IMR-90 (cell line): ENCODE data around the gene GTF3C6. TPM values are rescaled to one million over a fixed set of nuclear protein-coding genes. Genes with fewer than 3 reads are reported as not detected.

Experiments used
- ATAC-seq: fragments of 200-7000 bp; cut with Tn5 transposase; 2 replicates; pipeline ENCODE4 v1.9.1; 2020; ENCODE audit warnings: low read depth, mild to moderate bottlenecking, moderate library complexity
- BruUV-seq: library from RNA; stranded (reverse); fragments of 400-500 nt; replicated peaks from 2 replicates; lab custom pipeline; 2021; lab: Mats Ljungman, UMichigan
- CTCF ChIA-PET: fragments of 300-600 bp; formaldehyde crosslinking; extraction: SDS; loops from one replicate; lab custom pipeline; 2021; ENCODE audit warnings: antibody characterized with exemption; lab: Yijun Ruan, JAX
- POLR2A ChIA-PET: fragments of 300-600 bp; sonication (Branson Sonifier 250); formaldehyde crosslinking; loops from one replicate; lab custom pipeline; 2022; ENCODE audit warnings: antibody characterized with exemption; ENCODE audit not compliant: unreplicated experiment; lab: Charles Lee
- DNase-seq: peaks from one replicate; pipeline ENCODE4 v3.0.0; 2013
- H2AFZ ChIP-seq: replicated peaks from 2 replicates; pipeline ENCODE3; 2013; ENCODE audit warnings: low read length, mild to moderate bottlenecking; ENCODE audit not compliant: poor library complexity
- H2AK5ac ChIP-seq: 2 replicates; pipeline ENCODE4 v1.6.1; 2013; ENCODE audit warnings: low read depth, low read length, inconsistent platforms
- H2AK9ac ChIP-seq: replicated peaks from 2 replicates; pipeline ENCODE3; 2013; ENCODE audit warnings: mild to moderate bottlenecking, low read depth, low read length, moderate library complexity; ENCODE audit not compliant: poor library complexity
- H2BK120ac ChIP-seq: 2 replicates; pipeline ENCODE4 v1.6.1; 2013; ENCODE audit warnings: low read depth, low read length, inconsistent platforms
- H2BK15ac ChIP-seq: 3 replicates; pipeline ENCODE4 v1.6.1; 2013; ENCODE audit warnings: low read depth, low read length, inconsistent platforms
- H2BK20ac ChIP-seq: 2 replicates; pipeline ENCODE4 v1.6.1; 2013; ENCODE audit warnings: low read depth, mild to moderate bottlenecking, inconsistent platforms, low read length, moderate library complexity
- H2BK5ac ChIP-seq: 2 replicates; pipeline ENCODE4 v1.6.1; 2013; ENCODE audit warnings: mild to moderate bottlenecking, low read depth, low read length, inconsistent platforms; ENCODE audit not compliant: poor library complexity, severe bottlenecking
- H3K14ac ChIP-seq: replicated peaks from 2 replicates; pipeline ENCODE4 v1.6.1; 2013; ENCODE audit warnings: low read depth, low read length, inconsistent platforms
- H3K18ac ChIP-seq: 2 replicates; pipeline ENCODE4 v1.6.1; 2013; ENCODE audit warnings: low read depth, low read length, control low read depth
- H3K23ac ChIP-seq: 2 replicates; pipeline ENCODE4 v1.6.1; 2013; ENCODE audit warnings: low read depth, low read length, inconsistent platforms
- H3K27ac ChIP-seq: 2 replicates; pipeline ENCODE4 v1.5.1; 2013; ENCODE audit warnings: mild to moderate bottlenecking, control low read depth, low read length; ENCODE audit not compliant: insufficient read depth
- H3K27me3 ChIP-seq: 2 replicates; pipeline ENCODE4 v1.6.1; 2013; ENCODE audit warnings: low read length; ENCODE audit not compliant: control insufficient read depth, insufficient read depth
- H3K36me3 ChIP-seq: 2 replicates; pipeline ENCODE4 v1.6.1; 2013; ENCODE audit warnings: low read length, mixed read lengths; ENCODE audit not compliant: control insufficient read depth, insufficient read depth
- H3K4ac ChIP-seq: 2 replicates; pipeline ENCODE4 v1.6.1; 2013; ENCODE audit warnings: low read depth, low read length, inconsistent platforms
- H3K4me1 ChIP-seq: 2 replicates; pipeline ENCODE4 v1.6.1; 2013; ENCODE audit warnings: low read length, mixed read lengths; ENCODE audit not compliant: control insufficient read depth, insufficient read depth
- H3K4me2 ChIP-seq: 2 replicates; pipeline ENCODE4 v1.6.1; 2013; ENCODE audit warnings: low read depth, mild to moderate bottlenecking, control low read depth, low read length, moderate library complexity
- H3K4me3 ChIP-seq: 2 replicates; pipeline ENCODE4 v1.5.1; 2013; ENCODE audit warnings: low read depth, mild to moderate bottlenecking, control low read depth, low read length, moderate library complexity; ENCODE audit not compliant: insufficient read depth
- H3K56ac ChIP-seq: 2 replicates; pipeline ENCODE4 v1.6.1; 2013; ENCODE audit warnings: low read length, inconsistent platforms; ENCODE audit not compliant: insufficient read depth; ENCODE audit errors: extremely low read depth
- H3K79me1 ChIP-seq, 2 experiments: 2 replicates each; pipeline ENCODE4 v1.6.1; 2013; ENCODE audit warnings: low read length in 2 of 2, inconsistent platforms in 1 of 2, low read depth in 1 of 2
- H3K9ac ChIP-seq: 2 replicates; pipeline ENCODE4 v1.6.1; 2013; ENCODE audit warnings: low read depth, low read length, control low read depth
- H3K9me1 ChIP-seq: 2 replicates; pipeline ENCODE4 v1.6.1; 2013; ENCODE audit warnings: low read length, inconsistent platforms; ENCODE audit not compliant: insufficient read depth
- H3K9me3 ChIP-seq: 2 replicates; pipeline ENCODE4 v1.6.1; 2013; ENCODE audit warnings: low read length; ENCODE audit not compliant: control insufficient read depth, insufficient read depth
- H4K20me1 ChIP-seq: 2 replicates; pipeline ENCODE4 v1.6.1; 2013; ENCODE audit warnings: low read length, inconsistent platforms; ENCODE audit not compliant: insufficient read depth
- H4K5ac ChIP-seq: 2 replicates; pipeline ENCODE4 v1.6.1; 2013; ENCODE audit warnings: mild to moderate bottlenecking, low read depth, low read length, control low read depth
- H4K8ac ChIP-seq, 2 experiments: 2 replicates each; pipeline ENCODE4 v1.6.1; 2013; ENCODE audit warnings: low read depth in 2 of 2, low read length in 2 of 2, control low read depth in 1 of 2, inconsistent platforms in 1 of 2
- H4K91ac ChIP-seq: 2 replicates; pipeline ENCODE4 v1.6.1; 2013; ENCODE audit warnings: low read depth, low read length, inconsistent platforms; ENCODE audit not compliant: insufficient read depth
- ELK1 ChIP-seq: fragments of 150-350 bp; IDR thresholded peaks from 2 replicates; pipeline ENCODE4 v1.6.1; 2016; ENCODE audit warnings: low read depth, mild to moderate bottlenecking, low read length, moderate library complexity, borderline replicate concordance
- FOS ChIP-seq: fragments of 150-350 bp; IDR thresholded peaks from 2 replicates; pipeline ENCODE4 v1.6.1; 2016; ENCODE audit warnings: low read depth, low read length
- MAZ ChIP-seq: IDR thresholded peaks from 2 replicates; pipeline ENCODE4 v1.6.1; 2012; ENCODE audit warnings: low read depth, mild to moderate bottlenecking, low read length, improper control_type of control experiment, moderate library complexity, borderline replicate concordance
- WGBS, 2 experiments: methylation state at CpG; one replicate each; pipeline versions ENCODE4 v1.1.5 to v1.1.7; 2013; ENCODE audit warnings: missing lambda C conversion rate in 2 of 2; ENCODE audit not compliant: insufficient read length in 1 of 2; ENCODE audit errors: extremely low coverage in 2 of 2; 5-methylcytosine and 5-hydroxymethylcytosine counted together
- dilution Hi-C: fragments of 300-500 bp; cut with HindIII; formaldehyde crosslinking; loops from one replicate; pipeline ENCODE4 v1.14.3; 2018; ENCODE audit warnings: low sequenced_read_pairs; ENCODE audit not compliant: unreplicated experiment
- in situ Hi-C: fragments of 300-500 bp; cut with MboI; formaldehyde crosslinking; loops from 3 replicates; pipeline ENCODE4 v1.14.3; 2019; ENCODE audit warnings: low sequenced_read_pairs, inconsistent platforms, mixed read lengths
- intact Hi-C: fragments of 100-400 bp; cut with micrococcal nuclease; formaldehyde crosslinking; loops from 2 replicates; pipeline ENCODE4 v1.10.0; 2022
- polyA plus RNA-seq, 3 experiments: library from polyadenylated mRNA; depleted of rRNA; stranded (reverse); fragments of >200 nt; gene quantifications; 2 replicates each; pipeline ENCODE4 v1.2.3, GENCODE V29; 2012; ENCODE audit warnings: low replicate concordance in 1 of 3
- total RNA-seq: library from RNA; depleted of rRNA; stranded (reverse); fragments of >200 nt; gene quantifications from 2 replicates; pipeline ENCODE4 v1.2.3, GENCODE V29; 2012

The GTF3C6 gene
- total and polyA plus RNA-seq, 2 of the 4 experiments (the other 2 are of a cell fraction) = 10.4 to 40.5 TPM

- H3K9me3 ChIP-seq = no peaks in the 10 kb centered on the region
- no peak overlapping the region for H3K18ac ChIP-seq
- dilution Hi-C loops (no loop called here), in situ Hi-C loops (no loop called here), intact Hi-C loops (loop anchor here (5.0 kb wide), 2 partner anchors 244 to 1029 kb away; a partner anchor contains a TSS)
- no peak overlapping the region for H2BK5ac ChIP-seq
- no CpG with 5 or more reads among the region's 4 CpGs for WGBS, 2 experiments
- TF ChIP-seq ELK1 = no peak
- TF ChIP-seq MAZ = no peak
- no peak for TF ChIP-seq FOS
- H2BK20ac ChIP-seq = no peak overlapping the region
- no peak overlapping the region for H3K27ac ChIP-seq
- H2AK5ac ChIP-seq = no peak overlapping the region
- no peaks in the 10 kb centered on the region; the same call in 1 of the 2 replicates for H3K4me1 ChIP-seq
- no peak overlapping the region for H3K4me3 ChIP-seq
- H3K56ac ChIP-seq = no peak overlapping the region
- no peak overlapping the region for H2AFZ ChIP-seq
- no peaks in the 10 kb centered on the region; the same call in 1 of the 2 replicates for H4K20me1 ChIP-seq
- H3K4me2 ChIP-seq = no peak overlapping the region
- no peak overlapping the region for H2AK9ac ChIP-seq
- H3K23ac ChIP-seq = no peak overlapping the region
- H3K27me3 ChIP-seq = no peaks in the 10 kb centered on the region
- CTCF ChIA-PET = no interaction called here
- no TSS peak for BruUV-seq
- H3K14ac ChIP-seq = no peak overlapping the region
- peaks cover 25% of the 10 kb centered on the region for H3K36me3 ChIP-seq
- DNase-seq = peak; percentile 4
- no peak overlapping the region for H3K4ac ChIP-seq
- no peak overlapping the region for H4K5ac ChIP-seq
- H2BK120ac ChIP-seq = no peak overlapping the region
- H4K8ac ChIP-seq = no peak overlapping the region
- ATAC-seq = peak; percentile 37; the same call in 1 of the 2 replicates
- POLR2A ChIA-PET = no interaction called here
- no peak overlapping the region for H4K91ac ChIP-seq
- no peaks in the 10 kb centered on the region; the same call in 1 of the 2 replicates for H3K9me1 ChIP-seq
- H2BK15ac ChIP-seq = no peak overlapping the region
- peaks cover 6 to 9% of the 10 kb centered on the region in 2 experiments; a peak in 3 of 4 replicates for H3K79me1 ChIP-seq
- no peak overlapping the region for H3K9ac ChIP-seq
Observed at GRCh38 chr6:111013144-111013915, 54.8 kb downstream of the GTF3C6 start.
